ENCODE data around the gene TEX261.
"Not testable (repeated sequence)": the region's sequence is repeated elsewhere in the genome, so short reads cannot be mapped to it uniquely, and the experiment has no call there.

Gene TEX261

GRCh38 chr2:70994699-70995425 is at the start of gene TEX261:
TSS of gene TEX261 (minus strand) at chr2:70994873. CDS start at chr2:70994757, 116 bp downstream.
- Histone ChIP-seq H3K4me2 (peak within 1 kb of the TSS; percentile 89 to 99 (median 96)), H3K4me3 (peak within 1 kb of the TSS; percentile 72 to 100 (median 95)), H3K27me3 (no peaks in the 10 kb centered on the region), H4K20me1 (peaks cover 33 to 47% (median 43%) of the 10 kb centered on the region in 11 experiments; a peak in 21 of 22 replicates), H3K36me3 (peaks cover 24 to 34% (median 30%) of the 10 kb centered on the region in 11 experiments), H3K27ac (peak within 1 kb of the TSS; percentile 75 to 92 (median 81)), H3K9me3 (replicated peaks in 1 of 11) (no peaks in the 10 kb centered on the region), H3K9ac (peak within 1 kb of the TSS; percentile 87 to 96 (median 93)), H3K4me1 (peaks cover 22 to 51% (median 35%) of the 10 kb centered on the region in 10 experiments)
- TF ChIP-seq Cebpa-rat (IDR thresholded peaks at IDR 0.05), result no peak

DNA sequence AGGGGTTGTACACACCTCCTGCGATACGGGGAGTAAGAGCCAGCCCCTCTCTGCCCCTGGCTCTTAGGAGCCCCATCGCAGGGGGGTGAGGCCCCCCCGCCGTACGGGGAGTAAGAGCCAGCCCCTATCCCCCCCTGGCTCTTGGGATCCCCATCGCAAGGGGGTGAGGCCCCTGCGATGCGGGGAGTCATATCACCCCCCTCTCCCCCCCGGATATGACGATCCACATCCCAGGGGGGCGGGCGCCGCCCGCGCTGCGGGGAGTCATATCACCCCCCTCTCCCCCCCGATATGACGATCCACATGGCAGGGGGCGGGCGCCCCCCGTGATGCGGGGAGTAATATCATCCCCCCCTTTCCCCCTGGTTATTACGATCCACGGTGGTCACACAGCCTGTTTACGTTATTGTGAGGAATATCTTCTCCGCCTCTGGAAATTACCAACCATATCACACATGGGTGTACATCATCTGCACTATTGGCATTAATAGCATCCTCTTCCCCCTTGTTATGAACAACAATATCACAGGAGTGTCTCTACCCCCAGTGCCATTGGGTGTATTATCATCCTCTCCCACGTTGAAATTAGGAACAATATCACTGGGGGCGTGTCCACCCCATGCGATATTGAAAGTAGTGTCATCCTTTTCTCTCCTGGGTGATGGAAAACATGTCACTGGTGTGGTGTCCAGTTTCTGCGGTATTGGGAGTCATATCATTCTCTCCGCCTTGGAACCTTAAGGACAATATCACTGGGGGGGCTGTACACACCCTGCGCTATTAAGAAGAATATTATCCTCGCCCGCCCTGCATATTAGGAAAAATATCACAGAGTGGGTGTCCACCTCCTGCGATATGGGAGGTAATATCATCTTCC is 49.1 kb upstream of the TEX261 start:
- no peaks in the 10 kb centered on the region; a peak in 1 of 22 replicates for H4K20me1 ChIP-seq
- H3K4me3 ChIP-seq, result no peak overlapping the region
- H3K9ac ChIP-seq, result no peak overlapping the region
- H3K27ac ChIP-seq, result no peak overlapping the region
- no peak overlapping the region for H3K4me2 ChIP-seq
- H3K27me3 ChIP-seq, result no peaks in the 10 kb centered on the region
- no peaks in the 10 kb centered on the region; a peak in 1 of 22 replicates for H3K9me3 ChIP-seq (replicated peaks in 1 of 11)
- no peaks in the 10 kb centered on the region; a peak in 1 of 22 replicates for H3K36me3 ChIP-seq
- peaks cover 0 to 26% (median 16%) of the 10 kb centered on the region in 10 experiments; a peak in 14 of 20 replicates for H3K4me1 ChIP-seq
- no peak for TF ChIP-seq Cebpa-rat (IDR thresholded peaks at IDR 0.05)

- Histone ChIP-seq H3K9ac (no peak overlapping the region), H3K4me2 (no peak overlapping the region), H3K36me3 (no peaks in the 10 kb centered on the region; a peak in 1 of 22 replicates), H3K27ac (no peak overlapping the region), H3K4me3 (no peak overlapping the region), H3K4me1 (peaks cover 0 to 21% (median 16%) of the 10 kb centered on the region in 10 experiments; a peak in 14 of 20 replicates), H3K9me3 (replicated peaks in 1 of 11) (no peaks in the 10 kb centered on the region; a peak in 1 of 22 replicates), H3K27me3 (no peaks in the 10 kb centered on the region), H4K20me1 (no peaks in the 10 kb centered on the region; a peak in 1 of 22 replicates)
- no peak for TF ChIP-seq Cebpa-rat (IDR thresholded peaks at IDR 0.05)
These were observed 47.6 kb upstream of the TEX261 start for GRCh38 chr2:71042287-71042686.

DNA sequence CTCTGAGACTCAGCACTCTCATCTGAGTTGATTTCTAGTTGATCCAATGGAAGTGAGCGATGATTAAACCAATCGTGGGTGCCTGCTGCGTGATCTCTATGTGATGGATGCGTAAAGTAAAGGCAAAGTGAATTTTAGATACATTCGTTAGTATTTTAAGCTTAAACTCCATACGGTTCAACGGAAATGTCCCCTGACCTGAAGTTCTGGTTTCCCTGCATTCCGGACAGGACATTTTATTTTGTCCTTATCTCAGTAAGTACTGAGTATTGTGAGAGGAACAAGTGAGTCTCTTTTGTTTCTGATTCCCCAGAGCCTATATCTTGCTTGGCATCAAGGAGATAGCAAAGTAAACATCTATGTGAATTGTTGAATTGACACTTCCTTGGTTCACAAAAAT is 41.6 kb upstream of the TEX261 start:
- not testable (repeated sequence) for H3K9ac ChIP-seq; H3K9me3 ChIP-seq (replicated peaks in 1 of 11); H3K36me3 ChIP-seq; H3K4me1 ChIP-seq; H4K20me1 ChIP-seq; H3K27me3 ChIP-seq; H3K27ac ChIP-seq; H3K4me3 ChIP-seq; H3K4me2 ChIP-seq

- Histone ChIP-seq H3K4me2 (peak overlapping the region in 1 of 11 experiments; percentile 10; a peak in 1 of 22 replicates), H3K4me1 (peaks cover 0 to 11% (median 0%) of the 10 kb centered on the region in 10 experiments; a peak in 3 of 20 replicates)
- not testable (repeated sequence) for H3K36me3 ChIP-seq; H3K9ac ChIP-seq; H3K4me3 ChIP-seq; H3K27me3 ChIP-seq; H4K20me1 ChIP-seq; H3K9me3 ChIP-seq (replicated peaks in 1 of 11); H3K27ac ChIP-seq
These were observed 29.0 kb upstream of the TEX261 start for GRCh38 chr2:71023553-71024243.

DNA sequence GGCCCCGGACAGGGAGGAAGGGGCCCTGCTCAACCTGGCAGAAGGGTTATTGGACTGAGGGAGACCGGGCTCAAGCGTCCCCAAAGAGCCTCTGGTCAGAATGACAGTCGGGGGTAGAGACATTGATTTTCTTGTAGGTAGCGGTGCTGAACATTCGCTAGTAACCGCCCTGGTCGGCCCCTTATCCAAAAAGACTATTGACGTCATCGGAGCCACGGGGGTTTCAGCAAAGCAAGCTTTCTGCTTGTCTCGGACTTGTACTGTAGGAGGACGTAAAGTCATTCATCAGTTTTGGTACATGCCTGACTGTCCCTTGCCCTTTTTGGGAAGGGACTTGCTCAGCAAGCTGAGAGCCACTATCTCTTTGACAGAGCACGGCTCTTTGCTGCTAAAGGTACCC is 26.7 kb upstream of the TEX261 start:
- H3K27me3 ChIP-seq, H3K4me3 ChIP-seq, H4K20me1 ChIP-seq, H3K9ac ChIP-seq, H3K4me2 ChIP-seq, H3K36me3 ChIP-seq, H3K27ac ChIP-seq: not testable (repeated sequence)
- peaks cover 3 to 31% (median 20%) of the 10 kb centered on the region in 11 experiments; a peak in 16 of 22 replicates for H3K9me3 ChIP-seq (replicated peaks in 1 of 11)
- H3K4me1 ChIP-seq, result peaks cover 0 to 11% (median 0%) of the 10 kb centered on the region in 10 experiments; a peak in 3 of 20 replicates

DNA sequence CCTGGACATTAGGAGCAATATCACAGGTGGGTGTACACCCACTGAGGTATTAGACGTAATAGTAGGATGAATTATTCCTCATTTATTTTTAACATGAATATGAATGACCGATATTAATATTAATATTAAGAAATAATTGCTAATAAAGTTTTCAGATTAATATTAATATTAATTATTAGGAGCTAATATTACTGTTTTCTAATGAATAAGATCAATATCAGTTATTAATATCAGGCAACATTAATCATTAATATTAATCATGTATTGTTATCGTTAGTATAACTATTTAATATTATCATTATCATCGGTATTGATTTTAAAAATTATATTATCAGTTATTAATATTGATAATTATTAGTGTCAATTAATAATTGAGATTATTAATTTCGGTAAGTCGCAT is 25.3 kb upstream of the TEX261 start:
- H3K4me1 ChIP-seq, H3K36me3 ChIP-seq, H4K20me1 ChIP-seq, H3K27ac ChIP-seq, H3K27me3 ChIP-seq, H3K4me3 ChIP-seq, H3K9ac ChIP-seq, H3K4me2 ChIP-seq: not testable (repeated sequence)
- H3K9me3 ChIP-seq (replicated peaks in 1 of 11), result peaks cover 7 to 45% (median 28%) of the 10 kb centered on the region in 11 experiments; a peak in 21 of 22 replicates

DNA sequence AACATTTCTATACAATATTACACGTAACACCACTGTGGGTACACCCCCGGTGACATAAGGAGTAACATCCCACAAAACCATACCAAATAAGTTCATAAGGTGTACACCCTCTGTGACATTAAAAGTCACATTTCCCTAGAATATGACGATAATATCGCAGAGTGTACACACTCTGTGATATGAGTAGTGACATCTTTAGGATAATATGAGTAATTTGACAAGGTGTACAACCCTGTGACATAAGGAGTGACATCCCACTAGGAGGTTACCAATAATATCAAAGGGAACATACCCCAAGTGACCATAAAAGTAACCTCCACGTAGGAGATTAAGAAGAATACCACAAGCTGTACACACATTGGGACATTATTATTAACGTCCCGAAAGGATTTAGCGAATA is 24.0 kb upstream of the TEX261 start:
- no peak overlapping the region for H3K4me3 ChIP-seq
- no peaks in the 10 kb centered on the region for H3K27me3 ChIP-seq
- no peak overlapping the region for H3K9ac ChIP-seq
- H4K20me1 ChIP-seq, result no peaks in the 10 kb centered on the region
- no peak overlapping the region for H3K27ac ChIP-seq
- no peak overlapping the region for H3K4me2 ChIP-seq
- peaks cover 7 to 57% (median 33%) of the 10 kb centered on the region in 11 experiments; a peak in 21 of 22 replicates for H3K9me3 ChIP-seq (replicated peaks in 1 of 11)
- H3K36me3 ChIP-seq, result no peaks in the 10 kb centered on the region
- peaks cover 0 to 4% (median 0%) of the 10 kb centered on the region in 10 experiments; a peak in 2 of 20 replicates for H3K4me1 ChIP-seq
- no peak for TF ChIP-seq Cebpa-rat (IDR thresholded peaks at IDR 0.05)

- peaks cover 0 to 10% (median 5%) of the 10 kb centered on the region in 10 experiments; a peak in 9 of 20 replicates for H3K4me1 ChIP-seq
- not testable (repeated sequence) for H3K4me2 ChIP-seq, H3K9ac ChIP-seq, H3K4me3 ChIP-seq, H3K27me3 ChIP-seq, H3K36me3 ChIP-seq, H4K20me1 ChIP-seq, H3K27ac ChIP-seq
- peaks cover 0 to 31% (median 25%) of the 10 kb centered on the region in 11 experiments; a peak in 20 of 22 replicates for H3K9me3 ChIP-seq (replicated peaks in 1 of 11)
These were observed 17.1 kb upstream of the TEX261 start for GRCh38 chr2:71011786-71012185.

Measured in BLaER1 treated with 17β-estradiol and CSF1 and Interleukin-3, amounts not matched to agents 10 nM and 100 nM (cell line).